HEK293 (cell line): ENCODE data around the gene XYLT2.

Experiments used
- CTCF ChIP-seq: fragments of 450-650 bp; formaldehyde crosslinking; IDR thresholded peaks from 2 replicates; pipeline ENCODE4 v1.5.1; 2016; ENCODE audit warnings: missing biosample characterization, missing genetic modification characterization
- KLF16 ChIP-seq: fragments of 450-650 bp; formaldehyde crosslinking; IDR thresholded peaks from 2 replicates; pipeline ENCODE4 v1.5.1; 2017; ENCODE audit warnings: missing biosample characterization, missing genetic modification characterization
- REST ChIP-seq: fragments of 450-650 bp; formaldehyde crosslinking; IDR thresholded peaks from 2 replicates; pipeline ENCODE4 v1.5.1; 2016; ENCODE audit warnings: missing biosample characterization, missing genetic modification characterization
- ZBTB11 ChIP-seq: fragments of 450-650 bp; formaldehyde crosslinking; conservative IDR thresholded peaks from 2 replicates; pipeline ENCODE4 v1.5.1; 2016; ENCODE audit warnings: low read depth, missing biosample characterization, missing genetic modification characterization
- ZBTB17 ChIP-seq: fragments of 450-650 bp; formaldehyde crosslinking; IDR thresholded peaks from 2 replicates; pipeline ENCODE4 v1.5.1; 2016; ENCODE audit warnings: missing biosample characterization, missing genetic modification characterization
- ZBTB20 ChIP-seq: fragments of 450-650 bp; formaldehyde crosslinking; IDR thresholded peaks from 2 replicates; pipeline ENCODE4 v1.5.1; 2016; ENCODE audit warnings: missing biosample characterization, missing genetic modification characterization
- ZBTB7A ChIP-seq: fragments of 450-650 bp; formaldehyde crosslinking; IDR thresholded peaks from 2 replicates; pipeline ENCODE4 v1.5.1; 2016; ENCODE audit warnings: low read depth, missing biosample characterization, missing genetic modification characterization
- ZNF114 ChIP-seq: fragments of 450-650 bp; formaldehyde crosslinking; IDR thresholded peaks from 2 replicates; pipeline ENCODE4 v1.5.0; 2017; ENCODE audit warnings: missing biosample characterization, missing genetic modification characterization
- ZNF274 ChIP-seq, 2 experiments: fragments of 200-500 bp in 1 of 2; fragments of 450-650 bp in 1 of 2; sonication (Bioruptor generic) in 1 of 2; formaldehyde crosslinking in 1 of 2; IDR thresholded peaks; 2 replicates each; pipeline versions ENCODE4 v1.5.1 to v1.6.1; 2014 to 2016; ENCODE audit warnings: borderline replicate concordance in 1 of 2, inconsistent platforms in 1 of 2, low read length in 1 of 2, missing biosample characterization in 1 of 2, missing genetic modification characterization in 1 of 2
- ZNF350 ChIP-seq: fragments of 450-650 bp; formaldehyde crosslinking; IDR thresholded peaks from 2 replicates; pipeline ENCODE4 v1.5.0; 2017; ENCODE audit warnings: missing biosample characterization, mild to moderate bottlenecking, missing genetic modification characterization
- ZNF391 ChIP-seq: fragments of 450-650 bp; formaldehyde crosslinking; IDR thresholded peaks from 2 replicates; pipeline ENCODE4 v1.5.1; 2016; ENCODE audit warnings: low read depth, missing biosample characterization, missing genetic modification characterization, borderline replicate concordance
- ZNF423 ChIP-seq: fragments of 450-650 bp; formaldehyde crosslinking; IDR thresholded peaks from 2 replicates; pipeline ENCODE4 v1.5.1; 2016; ENCODE audit warnings: missing biosample characterization, missing genetic modification characterization
- TF ChIP-seq, protein P1 (sequence below): fragments of 450-650 bp; formaldehyde crosslinking; IDR thresholded peaks from 2 replicates; pipeline ENCODE4 v1.5.1; 2017; ENCODE audit warnings: missing biosample characterization, mild to moderate bottlenecking, missing genetic modification characterization, moderate library complexity

- TF ChIP-seq ZNF423 = no peak
- TF ChIP-seq ZNF274 (IDR thresholded peaks at IDR 0.05; ENCODE audit: low read length) = no peak
- TF ChIP-seq ZNF274 (tag by site-specific recombination; IDR thresholded peaks at IDR 0.05; ENCODE audit: borderline replicate concordance) = no peak
- no peak for TF ChIP-seq CTCF (tag by site-specific recombination)
- TF ChIP-seq ZNF391 = no peak
- TF ChIP-seq ZBTB20 (tag by site-specific recombination) = no peak
- no peak for TF ChIP-seq ZBTB11 (tag by site-specific recombination)
- no peak for TF ChIP-seq ZNF350 (tag by site-specific recombination)
- no peak for TF ChIP-seq ZBTB7A (tag by site-specific recombination)
- no peak for TF ChIP-seq REST (tag by site-specific recombination)
- no peak for TF ChIP-seq ZNF114
- TF ChIP-seq KLF16 (tag by site-specific recombination) = no peak
- no peak for TF ChIP-seq ZBTB17 (tag by site-specific recombination)
- TF ChIP-seq, protein P1, sequence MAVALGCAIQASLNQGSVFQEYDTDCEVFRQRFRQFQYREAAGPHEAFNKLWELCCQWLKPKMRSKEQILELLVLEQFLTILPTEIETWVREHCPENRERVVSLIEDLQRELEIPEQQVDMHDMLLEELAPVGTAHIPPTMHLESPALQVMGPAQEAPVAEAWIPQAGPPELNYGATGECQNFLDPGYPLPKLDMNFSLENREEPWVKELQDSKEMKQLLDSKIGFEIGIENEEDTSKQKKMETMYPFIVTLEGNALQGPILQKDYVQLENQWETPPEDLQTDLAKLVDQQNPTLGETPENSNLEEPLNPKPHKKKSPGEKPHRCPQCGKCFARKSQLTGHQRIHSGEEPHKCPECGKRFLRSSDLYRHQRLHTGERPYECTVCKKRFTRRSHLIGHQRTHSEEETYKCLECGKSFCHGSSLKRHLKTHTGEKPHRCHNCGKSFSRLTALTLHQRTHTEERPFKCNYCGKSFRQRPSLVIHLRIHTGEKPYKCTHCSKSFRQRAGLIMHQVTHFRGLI (tag by site-specific recombination) = no peak
Measured at GRCh38 chr17:50326831-50327364, 19.0 kb upstream of the XYLT2 start.
